GM18870 (cell line): ENCODE data around the gene ELP4.

ENCODE experiments used
- ATAC-seq: cut with Tn5 transposase; IDR thresholded peaks from one replicate; pipeline ENCODE4 v1.9.1; 2021; ENCODE audit warnings: moderate library complexity; ENCODE audit not compliant: unreplicated experiment

The ELP4 gene

GRCh38 chr11:31808721-31809540, 299.4 kb downstream of the ELP4 start:
- no peak for ATAC-seq

- ATAC-seq = no peak
These were observed 299.9 kb downstream of the ELP4 start for GRCh38 chr11:31809541-31809856.

- no peak for ATAC-seq
These were observed 300.6 kb downstream of the ELP4 start for GRCh38 chr11:31809857-31810778.

GRCh38 chr11:31810779-31811647, 301.4 kb downstream of the ELP4 start, which contains the start of gene PAX6:
Gene PAX6, minus strand, starts transcription at chr11:31811322. Its CDS starts 4,911 bp downstream, at chr11:31806411.
- peak; percentile 77 for ATAC-seq

GRCh38 chr11:31812383-31813381, 303.1 kb downstream of the ELP4 start:
- ATAC-seq = no peak

- ATAC-seq = no peak
These were observed 304.0 kb downstream of the ELP4 start for GRCh38 chr11:31813391-31814175.

- no peak for ATAC-seq
These were observed 304.8 kb downstream of the ELP4 start for GRCh38 chr11:31814176-31814868.

- ATAC-seq = no peak
These were observed 306.3 kb downstream of the ELP4 start for GRCh38 chr11:31815711-31816467.

- ATAC-seq = no peak
These were observed 307.0 kb downstream of the ELP4 start for GRCh38 chr11:31816468-31817053.

GRCh38 chr11:31817054-31817620, 307.6 kb downstream of the ELP4 start:
- no peak for ATAC-seq

GRCh38 chr11:31817621-31818424, 308.3 kb downstream of the ELP4 start:
- ATAC-seq = no peak

GRCh38 chr11:31818425-31818755, 308.8 kb downstream of the ELP4 start:
- no peak for ATAC-seq

GRCh38 chr11:31818874-31819331, 309.3 kb downstream of the ELP4 start:
- no peak for ATAC-seq

GRCh38 chr11:31819621-31820437, 310.3 kb downstream of the ELP4 start:
- ATAC-seq = no peak

- no peak for ATAC-seq
These were observed 310.9 kb downstream of the ELP4 start for GRCh38 chr11:31820438-31820818.
